ENCODE measurements around the gene TIGD2.
A peak's percentile ranks its signal among the peaks of the same experiment; 100 is the strongest.

Gene TIGD2

GRCh38 chr4:89100853-89101252 is 10.5 kb upstream of the TIGD2 start:
- H3K4me3 ChIP-seq (ENCODE audit: low read depth, low read length) = no peak overlapping the region
- no peaks in the 10 kb centered on the region for H3K36me3 ChIP-seq (ENCODE audit: control insufficient read depth, insufficient read depth, low read length)
- peaks cover 4% of the 10 kb centered on the region; the same call in 1 of the 2 replicates for H3K9me3 ChIP-seq (ENCODE audit: control insufficient read depth, insufficient read depth, low read length)
- no peak overlapping the region for H3K9ac ChIP-seq (ENCODE audit: low read depth, low read length)
- H3K4me1 ChIP-seq (ENCODE audit: control insufficient read depth, insufficient read depth, low read length) = no peaks in the 10 kb centered on the region
- no peaks in the 10 kb centered on the region for H3K27me3 ChIP-seq (ENCODE audit: control insufficient read depth, insufficient read depth, low read length)
- no peak overlapping the region for H3K27ac ChIP-seq (ENCODE audit: low read depth, low read length)

- H3K27me3 ChIP-seq (ENCODE audit: control insufficient read depth, insufficient read depth, low read length) = no peaks in the 10 kb centered on the region
- H3K27ac ChIP-seq (ENCODE audit: low read depth, low read length) = no peak overlapping the region
- H3K4me3 ChIP-seq (ENCODE audit: low read depth, low read length) = no peak overlapping the region
- no peak overlapping the region for H3K9ac ChIP-seq (ENCODE audit: low read depth, low read length)
- H3K9me3 ChIP-seq (ENCODE audit: control insufficient read depth, insufficient read depth, low read length) = peaks cover 4% of the 10 kb centered on the region; the same call in 1 of the 2 replicates
- no peaks in the 10 kb centered on the region for H3K36me3 ChIP-seq (ENCODE audit: control insufficient read depth, insufficient read depth, low read length)
- no peaks in the 10 kb centered on the region for H3K4me1 ChIP-seq (ENCODE audit: control insufficient read depth, insufficient read depth, low read length)
These were observed 9.8 kb upstream of the TIGD2 start for GRCh38 chr4:89101256-89102161.

- Histone ChIP-seq H3K36me3 (ENCODE audit: control insufficient read depth, insufficient read depth, low read length) (no peaks in the 10 kb centered on the region), H3K27ac (ENCODE audit: low read depth, low read length) (no peak overlapping the region), H3K9ac (ENCODE audit: low read depth, low read length) (no peak overlapping the region), H3K27me3 (ENCODE audit: control insufficient read depth, insufficient read depth, low read length) (peaks cover 21% of the 10 kb centered on the region), H3K4me3 (ENCODE audit: low read depth, low read length) (no peak overlapping the region), H3K4me1 (ENCODE audit: control insufficient read depth, insufficient read depth, low read length) (peaks cover 3% of the 10 kb centered on the region; the same call in 1 of the 2 replicates), H3K9me3 (ENCODE audit: control insufficient read depth, insufficient read depth, low read length) (peaks cover 4% of the 10 kb centered on the region; the same call in 1 of the 2 replicates)
These were observed 5.6 kb upstream of the TIGD2 start for GRCh38 chr4:89105726-89106125.

GRCh38 chr4:89108091-89108490 is 3.2 kb upstream of the TIGD2 start:
- peaks cover 11% of the 10 kb centered on the region for H3K4me1 ChIP-seq (ENCODE audit: control insufficient read depth, insufficient read depth, low read length)
- no peaks in the 10 kb centered on the region for H3K36me3 ChIP-seq (ENCODE audit: control insufficient read depth, insufficient read depth, low read length)
- no peak overlapping the region for H3K27ac ChIP-seq (ENCODE audit: low read depth, low read length)
- H3K9me3 ChIP-seq (ENCODE audit: control insufficient read depth, insufficient read depth, low read length) = no peaks in the 10 kb centered on the region
- H3K9ac ChIP-seq (ENCODE audit: low read depth, low read length) = no peak overlapping the region
- no peak overlapping the region for H3K4me3 ChIP-seq (ENCODE audit: low read depth, low read length)
- H3K27me3 ChIP-seq (ENCODE audit: control insufficient read depth, insufficient read depth, low read length) = peaks cover 38% of the 10 kb centered on the region

GRCh38 chr4:89109841-89110540 is 1.3 kb upstream of the TIGD2 start:
- peaks cover 11% of the 10 kb centered on the region for H3K4me1 ChIP-seq (ENCODE audit: control insufficient read depth, insufficient read depth, low read length)
- H3K9me3 ChIP-seq (ENCODE audit: control insufficient read depth, insufficient read depth, low read length) = no peaks in the 10 kb centered on the region
- H3K4me3 ChIP-seq (ENCODE audit: low read depth, low read length) = peak overlapping the region; percentile 81
- H3K9ac ChIP-seq (ENCODE audit: low read depth, low read length) = no peak overlapping the region
- no peaks in the 10 kb centered on the region for H3K36me3 ChIP-seq (ENCODE audit: control insufficient read depth, insufficient read depth, low read length)
- H3K27ac ChIP-seq (ENCODE audit: low read depth, low read length) = no peak overlapping the region
- H3K27me3 ChIP-seq (ENCODE audit: control insufficient read depth, insufficient read depth, low read length) = peaks cover 38% of the 10 kb centered on the region

GRCh38 chr4:89110541-89110985 is 770 bp upstream of the TIGD2 start:
- H3K9me3 ChIP-seq (ENCODE audit: control insufficient read depth, insufficient read depth, low read length) = no peaks in the 10 kb centered on the region
- H3K36me3 ChIP-seq (ENCODE audit: control insufficient read depth, insufficient read depth, low read length) = no peaks in the 10 kb centered on the region
- peak overlapping the region; percentile 81 for H3K4me3 ChIP-seq (ENCODE audit: low read depth, low read length)
- no peak overlapping the region for H3K27ac ChIP-seq (ENCODE audit: low read depth, low read length)
- peaks cover 38% of the 10 kb centered on the region for H3K27me3 ChIP-seq (ENCODE audit: control insufficient read depth, insufficient read depth, low read length)
- H3K9ac ChIP-seq (ENCODE audit: low read depth, low read length) = peak overlapping the region; percentile 67; the same call in 1 of the 2 replicates
- peaks cover 11% of the 10 kb centered on the region for H3K4me1 ChIP-seq (ENCODE audit: control insufficient read depth, insufficient read depth, low read length)

DNA sequence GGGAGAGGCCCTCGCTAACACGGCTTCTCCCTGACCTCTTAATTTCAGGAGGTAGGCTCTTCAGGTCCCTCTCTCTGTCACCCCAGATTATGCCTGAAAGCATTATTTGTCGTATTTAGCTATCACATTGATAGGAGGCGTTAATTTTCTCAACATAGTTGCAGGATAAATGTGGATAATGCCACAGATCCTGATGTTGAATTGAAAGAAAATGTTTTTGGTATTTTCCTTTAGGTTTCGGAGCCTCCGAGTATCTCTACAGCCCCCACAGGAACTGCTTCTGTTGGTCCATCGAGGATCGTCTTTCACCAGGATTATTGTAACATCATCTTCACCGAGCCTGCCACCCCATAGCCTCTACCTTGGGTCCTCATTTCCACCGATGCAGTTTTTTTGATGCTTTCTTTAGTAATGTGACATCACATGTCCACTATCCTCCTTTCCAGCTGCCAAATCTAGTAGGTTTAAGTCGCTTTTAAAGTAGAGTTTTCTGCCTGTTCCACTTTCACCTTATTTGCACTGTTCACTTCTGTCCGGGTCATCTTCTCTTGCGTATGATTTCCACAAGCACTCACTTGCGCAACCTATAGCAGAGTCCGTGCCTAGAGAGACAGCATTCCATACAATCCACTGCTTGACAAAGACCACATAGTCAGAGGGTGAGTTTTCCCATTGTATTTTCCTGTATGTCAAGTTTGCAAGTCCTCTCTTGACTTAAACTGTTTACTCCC is 665 bp downstream of the TIGD2 start:
- peaks cover 11% of the 10 kb centered on the region for H3K4me1 ChIP-seq (ENCODE audit: control insufficient read depth, insufficient read depth, low read length)
- H3K36me3 ChIP-seq (ENCODE audit: control insufficient read depth, insufficient read depth, low read length) = no peaks in the 10 kb centered on the region
- H3K9ac ChIP-seq (ENCODE audit: low read depth, low read length) = peak overlapping the region; percentile 80
- H3K9me3 ChIP-seq (ENCODE audit: control insufficient read depth, insufficient read depth, low read length) = no peaks in the 10 kb centered on the region
- H3K27ac ChIP-seq (ENCODE audit: low read depth, low read length) = peak overlapping the region; percentile 77
- peaks cover 38% of the 10 kb centered on the region for H3K27me3 ChIP-seq (ENCODE audit: control insufficient read depth, insufficient read depth, low read length)
- H3K4me3 ChIP-seq (ENCODE audit: low read depth, low read length) = peak overlapping the region; percentile 81

- H3K36me3 ChIP-seq (ENCODE audit: control insufficient read depth, insufficient read depth, low read length) = no peaks in the 10 kb centered on the region
- H3K4me1 ChIP-seq (ENCODE audit: control insufficient read depth, insufficient read depth, low read length) = peaks cover 11% of the 10 kb centered on the region
- no peaks in the 10 kb centered on the region for H3K9me3 ChIP-seq (ENCODE audit: control insufficient read depth, insufficient read depth, low read length)
- H3K27ac ChIP-seq (ENCODE audit: low read depth, low read length) = no peak overlapping the region
- no peak overlapping the region for H3K9ac ChIP-seq (ENCODE audit: low read depth, low read length)
- peaks cover 38% of the 10 kb centered on the region for H3K27me3 ChIP-seq (ENCODE audit: control insufficient read depth, insufficient read depth, low read length)
- no peak overlapping the region for H3K4me3 ChIP-seq (ENCODE audit: low read depth, low read length)
These were observed 2.1 kb downstream of the TIGD2 start for GRCh38 chr4:89113415-89113814.

DNA sequence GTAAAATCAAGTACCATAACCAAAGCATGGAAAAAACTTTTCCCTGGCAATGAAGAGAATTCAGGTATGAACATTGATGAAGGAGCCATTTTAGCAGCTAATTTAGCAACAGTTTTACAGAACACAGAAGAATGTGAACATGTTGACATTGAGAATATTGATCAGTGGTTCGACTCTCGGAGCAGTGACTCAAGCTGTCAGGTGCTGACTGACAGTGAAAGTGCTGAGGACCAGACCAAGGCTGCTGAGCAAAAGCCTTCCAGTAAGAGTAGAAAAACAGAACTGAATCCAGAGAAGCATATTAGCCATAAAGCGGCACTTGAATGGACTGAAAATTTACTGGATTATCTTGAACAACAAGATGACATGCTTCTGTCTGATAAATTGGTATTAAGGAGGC is 2.8 kb downstream of the TIGD2 start:
- H3K27ac ChIP-seq (ENCODE audit: low read depth, low read length) = no peak overlapping the region
- H3K9ac ChIP-seq (ENCODE audit: low read depth, low read length) = no peak overlapping the region
- H3K36me3 ChIP-seq (ENCODE audit: control insufficient read depth, insufficient read depth, low read length) = no peaks in the 10 kb centered on the region
- no peaks in the 10 kb centered on the region for H3K9me3 ChIP-seq (ENCODE audit: control insufficient read depth, insufficient read depth, low read length)
- peaks cover 34% of the 10 kb centered on the region for H3K27me3 ChIP-seq (ENCODE audit: control insufficient read depth, insufficient read depth, low read length)
- peaks cover 11% of the 10 kb centered on the region for H3K4me1 ChIP-seq (ENCODE audit: control insufficient read depth, insufficient read depth, low read length)
- no peak overlapping the region for H3K4me3 ChIP-seq (ENCODE audit: low read depth, low read length)

DNA sequence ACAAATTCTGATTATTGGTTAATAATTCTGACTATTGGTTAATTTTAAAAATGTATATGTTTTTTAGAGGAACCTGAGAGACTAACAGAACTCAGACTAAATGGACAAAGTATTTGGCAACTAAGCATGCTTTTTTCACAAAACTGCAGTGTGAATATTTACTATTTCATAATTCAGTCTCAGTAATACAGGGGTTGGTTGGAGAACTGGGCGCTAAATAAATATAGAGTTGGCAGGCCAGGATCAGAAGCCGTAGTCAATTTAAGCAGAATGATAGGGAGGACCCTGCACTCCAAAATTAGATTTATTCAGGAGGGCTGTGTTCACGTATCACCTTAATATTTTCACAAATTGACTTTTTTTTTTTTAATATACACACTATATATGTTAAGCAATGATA is 5.8 kb downstream of the TIGD2 start:
- H3K9ac ChIP-seq (ENCODE audit: low read depth, low read length) = no peak overlapping the region
- no peak overlapping the region for H3K27ac ChIP-seq (ENCODE audit: low read depth, low read length)
- H3K27me3 ChIP-seq (ENCODE audit: control insufficient read depth, insufficient read depth, low read length) = peaks cover 7% of the 10 kb centered on the region
- H3K4me3 ChIP-seq (ENCODE audit: low read depth, low read length) = no peak overlapping the region
- H3K4me1 ChIP-seq (ENCODE audit: control insufficient read depth, insufficient read depth, low read length) = peaks cover 6% of the 10 kb centered on the region
- no peaks in the 10 kb centered on the region for H3K36me3 ChIP-seq (ENCODE audit: control insufficient read depth, insufficient read depth, low read length)
- H3K9me3 ChIP-seq (ENCODE audit: control insufficient read depth, insufficient read depth, low read length) = 0 out of 2 replicates have a peak, but pooled peaks cover 3% of the 10 kb centered on the region

Data from HUES48 (cell line).